H9 (cell line): Measurements from ENCODE around the gene YY2. TPM values are rescaled to one million over a fixed set of nuclear protein-coding genes. Genes with fewer than 3 reads are reported as not detected.

Experiments
- DNase-seq: peaks from one replicate; pipeline ENCODE4 v3.0.0-alpha.2; 2017
- H2AFZ ChIP-seq: one replicate; pipeline ENCODE4 v1.6.1; 2013; ENCODE audit warnings: mild to moderate bottlenecking, low read length, control low read depth, moderate library complexity
- H2AK5ac ChIP-seq: 2 replicates; pipeline ENCODE4 v1.6.1; 2013; ENCODE audit warnings: low read length, control low read depth, mixed read lengths; ENCODE audit not compliant: insufficient read length
- H2BK120ac ChIP-seq: one replicate; pipeline ENCODE4 v1.6.1; 2013; ENCODE audit warnings: low read depth, mild to moderate bottlenecking, low read length, control low read depth, inconsistent platforms; ENCODE audit not compliant: poor library complexity, severe bottlenecking
- H2BK12ac ChIP-seq: 2 replicates; pipeline ENCODE4 v1.6.1; 2013; ENCODE audit warnings: low read length, control low read depth, mixed read lengths, low read depth; ENCODE audit not compliant: insufficient read length
- H2BK15ac ChIP-seq: 2 replicates; pipeline ENCODE4 v1.6.1; 2013; ENCODE audit warnings: low read depth, low read length, control low read depth
- H2BK20ac ChIP-seq: one replicate; pipeline ENCODE4 v1.6.1; 2013; ENCODE audit warnings: low read depth, mild to moderate bottlenecking, low read length, control low read depth, inconsistent platforms; ENCODE audit not compliant: poor library complexity, severe bottlenecking
- H2BK5ac ChIP-seq: 2 replicates; pipeline ENCODE4 v1.6.1; 2013; ENCODE audit warnings: low read length, control low read depth, mixed read lengths; ENCODE audit not compliant: insufficient read length
- H3K14ac ChIP-seq: 2 replicates; pipeline ENCODE4 v1.6.1; 2013; ENCODE audit warnings: low read length, control low read depth; ENCODE audit not compliant: insufficient read depth
- H3K18ac ChIP-seq: 2 replicates; pipeline ENCODE4 v1.6.1; 2013; ENCODE audit warnings: low read depth, mild to moderate bottlenecking, mixed read lengths, low read length, control low read depth; ENCODE audit not compliant: insufficient read length
- H3K23ac ChIP-seq: 2 replicates; pipeline ENCODE4 v1.6.1; 2013; ENCODE audit warnings: low read length, control low read depth, mixed read lengths, low read depth; ENCODE audit not compliant: insufficient read length
- H3K23me2 ChIP-seq: 2 replicates; pipeline ENCODE4 v1.6.1; 2013; ENCODE audit warnings: low read depth, mild to moderate bottlenecking, mixed read lengths, low read length, control low read depth; ENCODE audit not compliant: insufficient read length, poor library complexity, severe bottlenecking
- H3K27ac ChIP-seq: 2 replicates; pipeline ENCODE4 v1.5.1; 2013; ENCODE audit warnings: low read length, control low read depth, mixed read lengths, low read depth; ENCODE audit not compliant: insufficient read length
- H3K27me3 ChIP-seq: 2 replicates; pipeline ENCODE4 v1.6.1; 2013; ENCODE audit warnings: low read length, control low read depth, inconsistent platforms; ENCODE audit not compliant: insufficient read depth
- H3K4ac ChIP-seq: 2 replicates; pipeline ENCODE4 v1.6.1; 2013; ENCODE audit warnings: low read depth, mild to moderate bottlenecking, control low read depth, inconsistent platforms, low read length, moderate library complexity
- H3K4me1 ChIP-seq: 2 replicates; pipeline ENCODE4 v1.6.1; 2013; ENCODE audit warnings: low read length, control low read depth, inconsistent platforms; ENCODE audit not compliant: insufficient read depth
- H3K4me2 ChIP-seq: 2 replicates; pipeline ENCODE4 v1.6.1; 2013; ENCODE audit warnings: low read length, control low read depth, mixed read lengths; ENCODE audit not compliant: insufficient read length, insufficient read depth
- H3K56ac ChIP-seq: 2 replicates; pipeline ENCODE4 v1.6.1; 2013; ENCODE audit warnings: low read depth, mild to moderate bottlenecking, mixed read lengths, low read length, control low read depth; ENCODE audit not compliant: insufficient read length
- H3K79me1 ChIP-seq: 2 replicates; pipeline ENCODE4 v1.6.1; 2013; ENCODE audit warnings: low read depth, mild to moderate bottlenecking, moderate library complexity, low read length, control low read depth, inconsistent platforms; ENCODE audit not compliant: insufficient read depth, poor library complexity, severe bottlenecking
- H3K79me2 ChIP-seq: 2 replicates; pipeline ENCODE4 v1.6.1; 2013; ENCODE audit warnings: low read length, control low read depth, inconsistent platforms; ENCODE audit not compliant: insufficient read depth
- H3K9ac ChIP-seq: 2 replicates; pipeline ENCODE4 v1.6.1; 2013; ENCODE audit warnings: low read length, control low read depth, mixed read lengths; ENCODE audit not compliant: insufficient read length; ENCODE audit errors: extremely low read depth
- H3K9me3 ChIP-seq: one replicate; pipeline ENCODE4 v1.6.1; 2013; ENCODE audit warnings: low read depth, low read length, inconsistent platforms; ENCODE audit not compliant: control insufficient read depth
- H3T11ph ChIP-seq: one replicate; pipeline ENCODE4 v1.6.1; 2013; ENCODE audit warnings: mild to moderate bottlenecking, low read length, control low read depth, inconsistent platforms
- H4K20me1 ChIP-seq: one replicate; pipeline ENCODE4 v1.6.1; 2013; ENCODE audit not compliant: control insufficient read depth, insufficient read length, insufficient read depth
- H4K5ac ChIP-seq: 2 replicates; pipeline ENCODE4 v1.6.1; 2013; ENCODE audit warnings: low read depth, mild to moderate bottlenecking, mixed read lengths, low read length, control low read depth; ENCODE audit not compliant: insufficient read length
- H4K8ac ChIP-seq: replicated peaks from 2 replicates; pipeline ENCODE4 v1.6.1; 2013; ENCODE audit warnings: low read length, control low read depth, mixed read lengths, low read depth; ENCODE audit not compliant: insufficient read length
- H4K91ac ChIP-seq: 2 replicates; pipeline ENCODE4 v1.6.1; 2013; ENCODE audit warnings: low read depth, mild to moderate bottlenecking, moderate library complexity, mixed read lengths, low read length, control low read depth; ENCODE audit not compliant: insufficient read length
- H3K27ac Mint-ChIP-seq, 3 experiments: 2 replicates in 2 of 3; 3 replicates in 1 of 3; pipeline ENCODE4 v1.8.0; 2020 to 2021; ENCODE audit warnings: mixed read lengths in 3 of 3, mild to moderate bottlenecking in 1 of 3, moderate library complexity in 1 of 3
- H3K27me3 Mint-ChIP-seq: 2 replicates; pipeline ENCODE4 v1.8.0; 2021; ENCODE audit warnings: low read depth, mild to moderate bottlenecking, moderate library complexity, mixed read lengths
- H3K36me3 Mint-ChIP-seq, 3 experiments: 2 replicates in 2 of 3; 3 replicates in 1 of 3; pipeline ENCODE4 v1.8.0; 2020 to 2021; ENCODE audit warnings: low read depth in 3 of 3, mixed read lengths in 3 of 3; ENCODE audit not compliant: insufficient read depth in 1 of 3
- H3K4me1 Mint-ChIP-seq, 2 experiments: 2 replicates each; pipeline ENCODE4 v1.8.0; 2020; ENCODE audit warnings: mixed read lengths in 2 of 2
- H3K4me3 Mint-ChIP-seq, 2 experiments: 2 replicates in 1 of 2; 3 replicates in 1 of 2; pipeline ENCODE4 v1.8.0; 2020 to 2021; ENCODE audit warnings: mild to moderate bottlenecking in 2 of 2, mixed read lengths in 2 of 2, moderate library complexity in 1 of 2
- H3K9me3 Mint-ChIP-seq, 2 experiments: 2 replicates in 1 of 2; 3 replicates in 1 of 2; pipeline ENCODE4 v1.8.0; 2020; ENCODE audit warnings: mild to moderate bottlenecking in 2 of 2, mixed read lengths in 2 of 2, moderate library complexity in 1 of 2
- WGBS: extraction: QIAGEN DNeasy Blood & Tissue Kit; methylation state at CpG from one replicate; pipeline ENCODE4 v1.1.7; 2013; ENCODE audit warnings: missing lambda C conversion rate, low lambda C conversion rate, mixed read lengths; ENCODE audit not compliant: insufficient read length; ENCODE audit errors: extremely low coverage; 5-methylcytosine and 5-hydroxymethylcytosine counted together
- total RNA-seq: library from RNA; stranded (reverse); gene quantifications from 2 replicates; pipeline ENCODE4 v1.2.1, GENCODE V29; 2021
- TF ChIP-seq, protein P1 (sequence below): fragments of 200-600 bp; sonication (generic); conservative IDR thresholded peaks from 3 replicates; pipeline ENCODE4 v1.8.0; 2021; ENCODE audit warnings: antibody characterized with exemption, mild to moderate bottlenecking

YY2 gene
- total RNA-seq, 1 experiment from 2014 or later, result 1.8 TPM

DNA sequence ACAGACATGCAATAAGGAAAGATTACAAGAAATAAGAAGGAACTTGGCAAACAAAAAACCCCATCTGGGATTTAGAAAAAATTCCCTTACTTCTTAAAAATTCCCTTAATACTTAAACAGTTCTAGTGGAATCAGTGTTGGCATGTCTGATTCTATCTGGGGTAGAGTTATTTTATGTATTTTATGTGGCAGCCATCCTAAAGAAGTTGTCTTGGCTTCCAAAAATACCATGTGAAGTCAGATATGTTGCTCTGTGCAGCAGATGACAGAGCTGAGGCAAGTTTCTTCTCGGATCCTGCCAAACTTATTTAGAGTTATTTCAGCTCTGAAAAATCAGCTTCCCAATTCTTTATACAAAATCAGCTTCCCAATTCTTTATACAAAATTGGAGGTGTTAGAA lies 14.7 kb downstream of the YY2 start:
- no peak for DNase-seq
- no peaks in the 10 kb centered on the region for H3K27me3 Mint-ChIP-seq
- Histone ChIP-seq H3K9ac (no peak overlapping the region), H3K4me1 (no peaks in the 10 kb centered on the region), H4K91ac (no peak overlapping the region), H3K4me2 (no peak overlapping the region), H3K79me2 (no peaks in the 10 kb centered on the region), H3K56ac (no peak overlapping the region), H3K27ac (no peak overlapping the region), H4K5ac (no peak overlapping the region), H3K79me1 (no peaks in the 10 kb centered on the region), H3K4ac (no peak overlapping the region), H4K20me1 (no peaks in the 10 kb centered on the region), H4K8ac (no peak overlapping the region), H2BK15ac (no peak overlapping the region), H3K18ac (no peak overlapping the region), H3K27me3 (no peaks in the 10 kb centered on the region), H2BK20ac (no peak overlapping the region), H2AK5ac (no peak overlapping the region), H3K9me3 (no peaks in the 10 kb centered on the region), H2BK12ac (no peak overlapping the region), H3K23me2 (no peaks in the 10 kb centered on the region), H3T11ph (no peak overlapping the region), H2BK5ac (no peak overlapping the region), H3K23ac (no peak overlapping the region), H2AFZ (no peak overlapping the region), H3K14ac (no peak overlapping the region), H2BK120ac (no peak overlapping the region)
- H3K36me3 Mint-ChIP-seq, result no peaks in the 10 kb centered on the region
- WGBS, result no CpG with 5 or more reads among the region's 1 CpG
- TF ChIP-seq, protein P1, sequence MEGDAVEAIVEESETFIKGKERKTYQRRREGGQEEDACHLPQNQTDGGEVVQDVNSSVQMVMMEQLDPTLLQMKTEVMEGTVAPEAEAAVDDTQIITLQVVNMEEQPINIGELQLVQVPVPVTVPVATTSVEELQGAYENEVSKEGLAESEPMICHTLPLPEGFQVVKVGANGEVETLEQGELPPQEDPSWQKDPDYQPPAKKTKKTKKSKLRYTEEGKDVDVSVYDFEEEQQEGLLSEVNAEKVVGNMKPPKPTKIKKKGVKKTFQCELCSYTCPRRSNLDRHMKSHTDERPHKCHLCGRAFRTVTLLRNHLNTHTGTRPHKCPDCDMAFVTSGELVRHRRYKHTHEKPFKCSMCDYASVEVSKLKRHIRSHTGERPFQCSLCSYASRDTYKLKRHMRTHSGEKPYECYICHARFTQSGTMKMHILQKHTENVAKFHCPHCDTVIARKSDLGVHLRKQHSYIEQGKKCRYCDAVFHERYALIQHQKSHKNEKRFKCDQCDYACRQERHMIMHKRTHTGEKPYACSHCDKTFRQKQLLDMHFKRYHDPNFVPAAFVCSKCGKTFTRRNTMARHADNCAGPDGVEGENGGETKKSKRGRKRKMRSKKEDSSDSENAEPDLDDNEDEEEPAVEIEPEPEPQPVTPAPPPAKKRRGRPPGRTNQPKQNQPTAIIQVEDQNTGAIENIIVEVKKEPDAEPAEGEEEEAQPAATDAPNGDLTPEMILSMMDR, result no peak
- H3K4me3 Mint-ChIP-seq, result no peak overlapping the region
- H3K4me1 Mint-ChIP-seq, result no peaks in the 10 kb centered on the region
- H3K9me3 Mint-ChIP-seq, result peaks cover 0 to 7% of the 10 kb centered on the region in 2 experiments; a peak in 2 of 5 replicates
- H3K27ac Mint-ChIP-seq, result no peak overlapping the region
